Fibroblast of skin of back (primary cell): ENCODE measurements around the gene RFNG.

Experiments used
- DNase-seq: peaks from one replicate; pipeline ENCODE4 v3.0.0-alpha.2; 2013

The RFNG gene

DNA sequence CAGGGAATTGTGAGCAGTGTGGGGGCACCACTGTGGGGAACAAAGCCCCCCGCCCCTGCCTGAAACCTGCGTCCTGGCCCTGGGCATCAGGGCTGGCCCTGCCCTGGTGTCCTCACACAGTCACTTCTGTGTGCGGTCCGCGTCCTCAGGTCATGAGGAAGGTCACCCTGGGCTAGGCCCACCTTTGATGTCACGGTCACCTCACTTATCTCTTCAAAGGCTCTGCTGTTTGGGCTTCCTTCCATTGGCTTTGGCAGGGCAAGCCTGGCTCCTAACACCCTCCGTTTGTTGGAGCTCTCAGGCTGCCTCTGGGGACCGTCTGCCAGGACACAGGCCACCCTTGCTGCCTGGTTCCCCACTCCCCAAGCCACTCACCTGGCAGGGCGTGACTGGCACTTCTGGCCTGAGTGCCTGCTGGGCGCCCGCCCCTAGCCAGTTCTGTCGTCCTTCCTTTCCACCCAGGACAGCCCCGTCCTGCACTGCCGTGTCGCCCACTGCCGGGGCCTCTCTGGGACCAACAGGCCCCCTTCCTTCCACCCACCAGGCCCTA lies 37.8 kb downstream of the RFNG start:
- no peak for DNase-seq

DNA sequence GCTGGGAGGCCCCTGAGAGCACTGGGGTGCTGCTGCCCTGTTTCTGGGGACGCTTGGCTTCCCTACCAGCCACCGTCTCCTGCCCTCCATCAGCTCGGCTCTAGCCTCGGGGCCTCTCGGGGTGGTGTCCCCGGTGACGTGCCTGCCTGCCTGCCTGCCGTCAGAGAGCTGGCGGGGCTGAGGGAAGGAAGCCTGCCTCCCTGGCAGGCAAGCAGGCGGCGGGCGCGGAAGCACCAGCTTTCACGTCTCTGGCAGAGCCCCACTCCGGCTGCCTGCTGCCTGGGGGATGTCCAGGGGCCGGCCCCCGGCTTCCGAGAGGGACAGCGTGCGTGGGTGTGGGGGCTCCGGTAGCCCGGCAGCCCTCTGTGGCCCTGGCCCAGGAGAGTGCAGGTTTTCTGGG lies 38.3 kb downstream of the RFNG start:
- DNase-seq = no peak

DNA sequence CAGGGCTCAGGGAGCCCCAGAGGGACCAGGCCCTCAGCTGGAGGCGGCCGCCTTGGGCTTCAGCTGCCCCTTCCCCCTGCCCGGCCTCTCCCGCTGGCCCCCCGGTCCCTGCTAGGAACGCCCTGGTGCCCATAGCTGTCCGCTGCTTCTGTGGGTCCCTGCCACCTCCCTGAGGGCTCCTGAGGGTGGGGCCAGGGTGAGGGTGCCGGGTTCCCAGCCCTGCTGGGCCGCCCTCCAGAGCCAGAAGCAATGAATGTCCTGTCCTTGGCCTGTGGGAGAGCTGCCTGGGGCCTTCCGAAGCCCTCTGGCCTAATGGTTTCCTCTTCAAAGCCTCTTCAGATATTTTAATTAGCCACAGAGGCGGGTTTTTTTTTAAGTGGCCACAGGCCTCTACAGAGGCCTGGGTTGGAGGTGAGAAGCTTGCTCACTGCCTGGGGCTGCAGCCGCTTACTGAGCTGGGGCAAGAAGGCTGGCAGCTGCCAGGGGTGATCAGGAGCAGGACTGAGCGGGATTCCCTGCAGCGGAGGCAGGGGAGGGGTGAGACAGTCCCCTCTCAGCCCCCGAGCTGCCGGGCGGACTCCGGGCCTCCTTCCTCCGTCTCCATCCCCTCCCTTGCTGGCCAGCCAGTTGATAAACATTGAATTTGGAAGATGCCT lies 38.8 kb downstream of the RFNG start:
- no peak for DNase-seq

DNA sequence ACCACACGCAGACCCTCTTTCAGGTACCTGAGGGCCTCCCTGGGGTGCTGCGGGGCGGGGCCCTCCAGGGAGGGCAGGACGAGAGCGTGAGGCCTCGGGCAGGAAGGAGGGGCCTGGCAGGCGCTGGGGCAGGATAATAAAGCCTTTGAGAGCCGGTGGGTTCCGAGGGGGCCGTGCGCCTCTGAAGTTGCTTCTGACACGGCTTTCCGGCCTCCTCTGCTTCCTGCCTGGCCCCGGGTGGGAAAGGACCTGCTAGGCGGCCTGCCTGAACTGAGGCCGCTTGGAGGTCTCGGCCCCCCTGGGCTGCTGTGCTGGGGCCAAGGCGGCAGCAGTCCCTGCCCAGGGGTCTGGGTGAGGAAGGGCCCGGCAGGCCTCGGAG lies 39.4 kb downstream of the RFNG start:
- DNase-seq = no peak

DNA sequence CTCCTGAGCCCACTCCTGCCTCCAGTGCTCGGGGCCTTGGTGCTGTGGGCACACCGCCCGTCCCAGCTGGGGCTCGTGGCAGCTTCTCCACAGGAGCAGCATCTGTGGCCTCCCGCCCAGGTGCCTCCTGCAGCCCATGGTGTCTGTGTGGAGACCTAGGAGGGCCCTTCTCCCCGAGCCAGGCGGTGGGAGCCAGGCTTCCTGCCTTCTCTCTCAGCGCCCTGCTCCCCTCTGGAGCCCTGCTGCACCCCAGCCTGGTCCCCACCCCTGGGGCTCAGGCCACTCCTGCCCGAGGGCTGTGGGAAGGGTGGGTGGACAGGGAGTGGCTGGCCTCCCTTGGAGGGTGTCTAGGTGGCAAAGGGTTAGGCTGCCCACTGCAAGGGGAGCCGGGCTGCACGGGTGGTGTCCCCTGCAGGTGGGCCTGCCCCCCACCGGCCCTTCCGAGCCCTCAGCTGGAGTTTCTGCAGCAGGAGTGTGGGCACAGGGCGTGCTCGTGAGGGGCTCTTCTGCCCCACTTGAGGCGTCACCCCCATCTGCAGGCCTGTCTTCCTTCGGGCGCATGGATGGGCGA lies 39.9 kb downstream of the RFNG start:
- DNase-seq = no peak

DNA sequence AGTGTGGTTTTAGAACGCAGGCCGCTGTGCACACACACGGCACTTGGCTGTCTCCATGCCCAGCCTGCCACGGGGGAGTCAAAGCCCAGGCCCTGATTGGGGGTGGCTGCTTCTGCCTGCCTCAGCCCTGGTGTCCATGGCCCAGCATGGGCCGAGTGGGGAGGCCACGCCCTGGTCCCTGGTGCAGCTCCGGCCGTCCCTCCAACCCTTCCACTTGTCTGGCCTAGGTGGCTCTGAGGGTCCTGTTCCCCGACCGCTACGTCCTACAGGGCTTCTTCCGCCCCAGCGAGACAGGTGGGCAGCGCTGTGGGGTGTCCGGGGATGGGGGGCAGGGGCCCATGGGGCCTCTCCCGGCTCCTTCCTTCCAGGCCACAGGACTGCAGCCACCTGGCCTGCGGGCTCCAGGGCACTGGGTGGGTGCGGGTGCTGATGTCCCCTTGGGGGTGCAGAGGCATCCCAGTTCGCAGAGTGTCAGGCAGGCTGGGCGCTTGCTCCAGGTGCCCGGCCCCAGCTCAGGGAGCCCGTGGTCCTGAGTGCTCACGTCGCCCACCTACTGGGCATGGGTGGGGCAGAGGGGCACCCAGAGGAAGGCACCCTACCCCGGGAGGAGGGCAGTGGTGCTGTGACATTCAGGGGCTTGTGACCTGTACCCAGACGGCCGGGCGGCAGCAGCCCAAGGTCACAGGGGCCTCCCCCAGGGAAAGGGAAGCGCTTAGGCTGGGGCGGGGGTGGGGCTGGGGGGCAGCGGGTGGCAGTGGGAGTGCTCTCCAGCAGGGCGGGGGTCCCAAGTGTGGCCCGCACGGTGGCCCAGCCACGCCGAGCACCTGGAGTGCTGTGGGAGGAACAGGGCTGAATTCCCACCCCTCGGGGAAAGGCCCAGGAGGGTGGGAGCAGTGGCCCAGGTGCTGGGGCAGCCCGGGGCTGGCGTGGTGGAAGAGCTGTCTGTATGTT lies 40.8 kb downstream of the RFNG start:
- DNase-seq = no peak

DNA sequence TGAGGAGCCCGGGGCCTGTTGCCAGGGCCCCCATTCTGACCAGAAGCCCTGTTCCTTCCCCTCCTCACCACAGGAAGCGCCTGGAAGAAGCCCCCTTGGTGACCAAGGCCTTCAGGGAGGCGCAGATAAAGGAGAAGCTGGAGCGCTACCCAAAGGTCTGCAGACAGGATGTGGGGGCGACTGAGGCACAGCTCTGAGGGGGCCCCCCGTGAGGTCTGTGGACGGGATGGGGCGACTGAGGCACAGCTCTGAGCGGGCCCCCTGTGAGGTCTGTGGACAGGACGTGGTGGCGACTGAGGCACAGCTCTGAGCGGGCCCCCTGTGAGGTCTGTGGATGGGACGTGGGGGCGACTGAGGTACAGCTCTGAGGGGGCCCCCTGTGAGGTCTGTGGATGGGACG lies 42.2 kb downstream of the RFNG start:
- DNase-seq = no peak

DNA sequence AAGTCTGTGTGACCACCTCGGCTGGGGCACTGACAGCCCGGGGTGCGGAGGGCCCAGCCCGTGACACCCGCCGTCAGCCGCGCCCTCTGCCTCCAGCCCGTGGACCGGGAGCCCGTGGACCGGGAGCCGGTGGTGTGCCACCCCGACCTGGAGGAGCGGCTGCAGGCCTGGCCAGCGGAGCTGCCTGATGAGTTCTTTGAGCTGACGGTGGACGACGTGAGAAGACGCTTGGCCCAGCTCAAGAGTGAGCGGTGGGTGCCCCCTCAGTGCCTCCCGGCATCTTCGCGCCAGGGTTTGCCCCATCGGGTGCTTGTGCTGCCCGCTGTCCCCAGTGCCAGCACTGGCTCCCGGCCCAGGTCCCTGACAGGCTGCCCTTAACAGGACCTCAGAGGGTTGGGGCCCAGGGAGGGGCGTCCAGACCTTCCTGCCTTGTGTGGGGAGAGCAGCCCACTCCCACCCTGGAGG lies 42.6 kb downstream of the RFNG start:
- DNase-seq = no peak

DNA sequence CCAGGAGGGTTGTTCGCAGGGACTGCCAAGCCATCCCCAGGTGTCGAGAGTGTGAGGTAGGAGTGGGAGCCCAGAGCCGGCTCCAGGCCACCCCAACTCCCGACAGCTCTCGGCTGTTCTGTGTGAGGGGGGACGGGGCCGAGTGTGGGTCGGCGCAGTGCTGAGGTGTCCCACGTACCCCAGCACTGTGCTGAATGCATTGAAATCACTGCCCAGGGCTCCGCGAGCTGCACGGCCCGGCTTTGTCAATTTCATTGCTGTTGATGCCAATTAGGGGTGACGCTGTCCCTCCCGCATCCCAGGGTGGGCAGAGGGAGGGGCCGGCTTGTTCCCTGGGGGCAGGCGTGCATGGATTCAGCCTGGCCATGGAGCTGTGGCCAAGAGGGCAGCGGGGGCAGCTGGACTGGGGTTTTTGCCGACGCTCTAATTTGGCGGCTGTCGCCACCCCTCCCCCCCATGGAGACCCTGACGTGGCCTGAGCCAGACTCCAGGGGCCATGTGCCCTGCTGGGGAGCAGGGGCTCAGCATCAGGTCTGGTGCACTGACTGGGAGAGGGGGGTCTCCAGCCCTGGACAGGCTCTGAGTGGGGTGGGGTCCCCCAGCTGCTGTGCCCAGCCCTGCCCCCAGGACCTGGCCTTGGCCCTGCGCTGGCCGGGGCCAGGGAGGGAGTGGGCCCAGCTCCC lies 43.2 kb downstream of the RFNG start:
- no peak for DNase-seq

DNA sequence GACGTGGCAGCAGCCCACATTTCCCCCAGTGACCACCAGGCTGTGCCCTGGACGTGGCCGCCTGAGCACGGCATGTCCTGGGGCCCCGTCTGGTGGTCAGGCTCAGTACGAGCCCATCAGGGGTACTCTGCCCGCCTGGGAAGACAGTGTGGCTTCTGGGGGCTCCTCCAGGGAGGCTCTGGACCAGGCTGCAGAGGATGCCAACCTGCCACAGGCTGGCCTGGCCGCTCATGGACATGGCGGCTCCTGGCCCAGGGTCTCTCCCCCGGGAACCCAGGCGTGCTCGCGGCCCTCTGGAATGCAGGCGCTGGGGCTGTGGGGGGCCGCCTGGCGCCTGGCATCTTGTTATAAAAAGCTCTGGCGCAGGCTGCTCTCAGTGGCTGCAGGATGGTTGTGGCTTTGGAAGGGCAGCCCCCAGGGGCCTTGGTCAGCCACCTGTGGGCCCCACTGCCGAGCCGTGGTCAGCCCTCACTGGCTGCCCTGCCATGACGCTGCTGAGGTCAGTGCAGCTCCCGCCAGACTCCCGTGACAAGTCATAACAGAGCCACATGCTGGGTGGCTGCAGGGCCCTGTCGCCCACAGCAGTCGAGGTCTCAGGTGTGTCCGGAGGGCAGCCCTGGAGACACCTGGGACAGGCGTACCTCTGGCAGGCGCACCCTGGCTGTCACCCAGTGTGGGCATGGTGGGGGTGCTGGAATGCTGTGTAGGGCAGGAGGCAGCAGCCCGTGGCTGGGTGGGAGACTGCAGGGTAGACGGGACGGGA lies 43.9 kb downstream of the RFNG start:
- no peak for DNase-seq

DNA sequence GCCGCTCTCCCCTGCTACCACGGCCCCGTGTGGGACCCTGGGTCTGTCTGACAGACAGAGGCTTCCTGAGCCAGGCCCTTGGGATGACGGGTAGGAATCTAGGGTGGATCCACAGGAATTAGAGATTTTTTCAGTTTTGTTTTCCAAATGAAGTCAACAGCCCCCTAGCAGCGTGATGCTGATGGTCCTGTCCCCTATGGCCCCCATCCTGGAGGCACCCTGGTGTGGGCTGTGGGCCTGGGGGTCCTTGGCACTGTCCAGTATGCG lies 44.5 kb downstream of the RFNG start:
- DNase-seq = no peak

DNA sequence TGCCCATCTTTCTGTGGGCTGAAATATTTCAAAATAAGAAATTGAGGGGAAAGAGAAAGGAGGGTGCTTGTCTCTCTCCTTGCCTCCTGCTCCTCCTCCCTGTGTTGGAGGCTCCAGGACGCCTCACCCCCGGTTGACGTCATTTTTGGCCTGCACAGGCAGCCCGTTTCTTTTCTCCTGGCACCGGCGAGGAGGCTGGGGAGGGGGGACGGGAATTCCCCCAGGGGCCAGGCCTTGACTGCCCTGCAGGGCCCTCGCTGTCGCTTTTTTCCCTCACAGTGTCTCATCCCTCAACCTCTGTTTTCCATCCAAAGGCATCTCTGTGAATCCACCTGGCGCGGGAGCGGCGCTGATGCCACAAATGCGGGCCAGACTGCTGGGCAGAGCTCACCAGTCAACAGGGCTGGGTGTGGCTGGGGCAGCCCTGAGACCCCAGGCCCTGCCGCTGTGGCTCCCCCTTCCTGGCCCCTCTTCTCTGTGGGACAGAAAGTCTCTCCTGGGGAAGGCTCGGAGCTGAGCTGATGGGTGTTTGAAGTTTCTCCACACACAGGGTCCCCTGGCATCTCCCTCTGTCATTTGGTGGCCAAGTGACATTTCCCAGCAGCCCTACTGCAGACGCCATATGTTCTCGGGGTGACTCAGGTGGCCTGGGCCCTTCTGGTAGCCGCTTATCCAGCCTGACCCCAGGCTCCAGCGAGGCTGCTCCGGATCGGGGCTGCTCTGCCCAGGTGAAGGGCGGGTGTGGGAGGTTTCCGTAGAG lies 45.0 kb downstream of the RFNG start:
- peak; percentile 55 for DNase-seq

DNA sequence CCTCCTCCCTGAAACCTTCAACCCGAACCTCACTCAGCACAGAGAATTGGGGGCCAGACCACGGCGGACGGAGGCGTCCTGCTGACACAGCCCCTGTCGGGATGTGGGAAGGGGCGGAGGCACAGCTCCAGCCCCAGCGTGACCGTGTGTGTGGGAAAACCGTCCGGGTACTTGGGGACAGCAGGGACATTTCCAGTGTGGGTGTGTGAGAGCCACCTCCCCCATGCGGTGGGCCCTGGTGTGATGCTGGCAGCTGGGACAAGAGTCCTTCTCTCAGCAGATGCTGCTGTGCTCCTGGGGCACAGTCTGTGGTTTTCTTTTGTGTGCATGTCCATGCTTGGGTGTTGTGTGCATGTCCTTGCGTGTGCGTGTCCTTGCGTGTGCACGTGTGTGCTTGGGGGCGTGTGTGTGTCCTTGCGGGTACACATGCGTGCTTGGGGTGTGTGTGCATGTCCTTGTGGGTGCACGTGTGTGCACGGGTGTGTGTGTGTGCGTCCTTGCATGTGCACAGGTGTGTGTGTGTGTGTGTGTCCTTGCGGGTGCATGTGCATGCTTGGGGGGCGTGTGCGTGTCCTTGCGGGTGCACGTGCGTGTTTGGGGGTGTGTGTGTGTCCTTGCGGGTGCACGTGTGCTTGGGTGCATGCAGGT lies 45.8 kb downstream of the RFNG start:
- DNase-seq = no peak

DNA sequence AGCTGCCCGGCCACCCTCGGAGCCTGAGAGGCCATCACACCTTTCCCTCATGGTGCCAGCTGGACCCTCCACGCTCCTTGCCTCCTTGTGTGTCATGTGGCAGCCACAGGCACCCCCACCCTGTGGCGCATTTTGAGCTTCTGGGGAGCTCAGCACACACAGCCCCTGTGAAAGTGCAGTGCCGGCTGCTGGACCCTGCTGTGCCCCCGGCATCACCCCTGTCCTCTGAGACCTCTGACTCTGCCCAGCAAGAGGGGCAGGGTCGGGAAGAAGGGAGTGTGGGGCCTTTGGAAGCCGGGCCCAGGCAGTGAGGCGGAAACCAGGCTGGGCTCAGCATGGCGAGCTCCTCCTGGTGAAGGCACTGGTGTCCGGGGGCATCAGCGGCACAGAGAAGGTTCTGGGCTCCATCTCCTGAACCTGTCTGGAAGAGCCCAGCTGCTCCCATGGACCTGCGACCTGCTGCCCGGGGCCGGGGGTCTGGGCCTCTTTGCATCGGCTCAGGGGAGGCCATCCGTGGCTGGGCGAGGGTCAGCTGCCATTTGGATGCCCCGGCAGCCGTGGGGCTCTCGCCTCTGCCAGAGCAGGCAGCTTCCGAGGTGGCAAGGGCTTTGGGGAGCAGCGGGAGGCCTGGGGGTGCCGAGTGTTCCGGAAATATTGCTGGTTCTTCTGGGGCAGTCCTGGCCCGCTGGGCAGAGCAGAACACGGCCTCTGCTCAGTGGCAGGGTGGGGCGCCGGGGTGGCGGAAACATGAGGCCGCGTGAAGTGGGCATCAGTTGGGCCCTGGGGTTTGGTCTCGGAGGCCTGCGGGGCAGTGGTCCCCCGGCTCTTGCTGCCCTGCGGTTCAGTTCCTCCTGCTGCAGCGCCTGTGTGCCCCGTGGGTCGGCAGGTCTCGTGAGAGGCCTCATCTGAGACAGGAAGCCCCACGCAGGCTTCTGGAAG lies 46.8 kb downstream of the RFNG start:
- no peak for DNase-seq

DNA sequence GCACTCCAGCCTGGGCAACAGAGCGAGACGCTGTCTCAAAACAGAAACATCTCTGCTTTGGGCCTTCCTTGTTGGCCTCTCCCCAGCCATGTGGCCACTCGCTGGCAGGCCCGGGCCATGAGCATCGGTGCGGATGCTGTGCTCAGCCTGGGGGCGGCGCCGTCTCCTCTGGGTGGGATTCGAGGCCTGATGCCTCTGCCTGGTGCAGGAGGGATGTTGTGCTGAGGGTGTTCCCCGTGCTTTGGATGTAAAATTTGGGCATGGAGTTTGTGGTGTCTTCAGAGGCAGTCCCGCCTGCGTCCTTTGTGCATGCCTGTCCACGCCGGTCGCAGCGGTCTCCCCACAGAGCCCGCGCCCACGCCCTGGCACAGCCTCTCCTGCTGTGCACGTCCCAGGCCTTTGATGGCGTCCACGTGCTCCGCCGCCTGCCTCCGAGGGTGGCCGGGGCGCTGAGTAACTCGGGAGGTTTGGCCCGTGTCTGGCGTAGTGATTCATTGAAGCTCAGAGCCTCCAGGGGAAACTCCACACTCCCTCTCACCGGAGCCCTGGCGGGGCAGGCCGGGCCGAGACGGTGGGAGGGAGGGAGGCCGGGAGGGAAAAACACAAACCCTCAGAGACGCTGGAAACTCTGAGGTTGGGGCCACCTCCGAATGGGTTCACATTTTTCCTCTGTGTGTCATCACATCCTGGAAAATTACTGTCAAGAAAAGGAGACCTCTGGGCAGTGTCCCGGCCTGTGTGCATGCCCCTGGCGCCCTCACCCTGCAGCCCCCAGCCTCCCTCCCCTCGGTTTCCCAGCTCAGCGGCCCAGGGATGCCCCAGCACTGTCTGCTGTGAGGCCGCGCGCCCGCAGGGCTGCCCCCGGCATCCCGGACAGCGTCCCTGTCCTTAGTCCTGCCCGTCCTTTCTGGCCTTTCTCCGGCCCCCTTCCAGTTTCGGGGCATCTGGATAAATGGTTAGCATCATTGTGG lies 47.9 kb downstream of the RFNG start:
- DNase-seq = peak; percentile 98

DNA sequence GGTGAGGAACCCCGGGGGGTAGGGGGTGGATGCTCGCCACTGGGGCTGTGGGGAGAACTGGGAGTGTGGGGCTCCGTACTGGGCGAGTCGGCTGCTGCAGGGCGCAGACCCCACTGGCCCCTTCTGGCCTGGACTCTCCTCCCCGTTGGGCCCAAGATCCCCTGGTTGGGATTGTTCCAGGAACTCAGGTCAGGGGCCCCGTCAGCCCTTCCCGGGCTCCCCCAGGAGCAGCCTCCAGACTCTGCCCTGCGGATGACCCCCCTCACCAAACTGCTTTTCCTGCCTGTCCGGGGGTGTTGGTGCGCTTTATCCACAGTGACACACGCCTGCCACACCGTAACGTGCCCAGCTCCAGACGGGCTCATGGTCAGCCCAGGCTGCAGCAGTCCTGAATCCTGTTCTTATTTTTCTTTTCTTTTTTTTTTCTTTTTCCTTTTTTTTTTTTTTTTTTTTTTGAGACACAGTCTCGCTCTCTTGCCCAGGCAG lies 50.0 kb downstream of the RFNG start:
- DNase-seq = no peak

DNA sequence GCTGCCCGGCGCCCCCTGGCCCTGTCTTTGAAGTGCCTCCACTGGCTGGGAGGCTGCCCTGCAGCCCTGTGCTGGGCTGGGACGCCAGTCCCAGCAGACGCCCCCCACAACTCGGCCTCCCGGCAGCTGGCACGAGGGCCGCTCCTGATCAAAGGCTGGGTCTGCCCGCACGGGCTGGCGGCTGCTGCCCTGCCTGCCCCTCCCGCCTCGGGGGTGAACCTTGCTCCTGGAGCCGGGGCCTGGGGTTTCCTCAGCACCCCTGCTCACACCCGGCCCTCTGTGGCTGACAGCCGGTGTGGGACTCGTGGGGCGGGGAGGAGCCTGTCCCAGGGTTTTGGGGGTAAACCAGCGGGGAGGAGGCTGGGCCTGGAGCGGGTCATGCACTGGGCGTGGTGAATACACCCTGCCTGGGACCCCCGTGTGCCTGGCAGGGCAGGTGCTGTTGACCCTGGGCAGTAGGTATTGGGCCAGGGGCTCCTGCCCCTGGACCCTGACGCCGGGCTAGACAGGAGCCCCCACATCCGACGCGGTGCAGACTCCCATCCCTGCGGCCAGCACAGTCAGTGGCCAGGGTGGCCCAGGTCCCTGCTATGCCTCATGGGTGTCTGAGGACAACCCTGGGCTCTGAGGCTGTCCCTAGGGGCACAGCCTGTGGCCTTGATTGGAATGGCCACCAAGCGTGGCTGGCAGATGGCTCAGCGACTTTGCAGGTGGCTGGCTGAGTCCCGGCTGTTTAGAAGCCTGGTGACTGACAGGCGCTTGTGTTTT lies 50.6 kb downstream of the RFNG start:
- no peak for DNase-seq
